BLaER1 treated with 17β-estradiol and CSF1 and Interleukin-3, amounts not matched to agents 10 nM and 100 nM (cell line): ENCODE results near the gene SPACA7.
A peak's percentile ranks its signal among the peaks of the same experiment; 100 is the strongest.

ENCODE experiments used
- H3K27ac ChIP-seq, 11 experiments: shearing (Covaris generic); formaldehyde crosslinking; 2 replicates each; pipeline ENCODE4 v1.8.1; 2022
- H3K27me3 ChIP-seq, 11 experiments: shearing (Covaris generic); formaldehyde crosslinking; 2 replicates each; pipeline ENCODE4 v1.8.1; 2022
- H3K36me3 ChIP-seq, 11 experiments: shearing (Covaris generic); formaldehyde crosslinking; 2 replicates each; pipeline ENCODE4 v1.8.1; 2022
- H3K4me1 ChIP-seq, 10 experiments: shearing (Covaris generic); formaldehyde crosslinking; 2 replicates each; pipeline ENCODE4 v1.8.1; 2022
- H3K4me2 ChIP-seq, 11 experiments: shearing (Covaris generic); formaldehyde crosslinking; 2 replicates each; pipeline ENCODE4 v1.8.1; 2022
- H3K4me3 ChIP-seq, 10 experiments: shearing (Covaris generic); formaldehyde crosslinking; 2 replicates each; pipeline ENCODE4 v1.8.1; 2022
- H3K9ac ChIP-seq, 11 experiments: shearing (Covaris generic); formaldehyde crosslinking; 2 replicates each; pipeline ENCODE4 v1.8.1; 2022
- H3K9me3 ChIP-seq, 11 experiments: shearing (Covaris generic); formaldehyde crosslinking; replicated peaks in 1 of 11; 2 replicates each; pipeline ENCODE4 v1.8.1; 2022
- H4K20me1 ChIP-seq, 11 experiments: shearing (Covaris generic); formaldehyde crosslinking; 2 replicates each; pipeline ENCODE4 v1.8.1; 2022
- Cebpa-rat ChIP-seq, 11 experiments: shearing (Covaris generic); IDR thresholded peaks; 2 replicates each; pipeline ENCODE4 v1.8.1; 2022

SPACA7 gene

GRCh38 chr13:112333756-112334543 lies 42.2 kb upstream of the SPACA7 start:
- no peak overlapping the region for H3K9ac ChIP-seq
- no peak overlapping the region for H3K4me3 ChIP-seq
- no peak overlapping the region for H3K4me2 ChIP-seq
- TF ChIP-seq Cebpa-rat (IDR thresholded peaks at IDR 0.05): no peak
- no peak overlapping the region for H3K27ac ChIP-seq
- peaks cover 6 to 28% (median 19%) of the 10 kb centered on the region in 11 experiments; a peak in 21 of 22 replicates for H3K27me3 ChIP-seq
- no peaks in the 10 kb centered on the region for H3K36me3 ChIP-seq
- no peaks in the 10 kb centered on the region for H4K20me1 ChIP-seq
- H3K9me3 ChIP-seq: peaks cover 13 to 37% (median 24%) of the 10 kb centered on the region in 11 experiments
- H3K4me1 ChIP-seq: no peaks in the 10 kb centered on the region

- Histone ChIP-seq H4K20me1 (no peaks in the 10 kb centered on the region), H3K9ac (no peak overlapping the region), H3K9me3 (peaks cover 13 to 37% (median 24%) of the 10 kb centered on the region in 11 experiments), H3K4me3 (no peak overlapping the region), H3K36me3 (no peaks in the 10 kb centered on the region), H3K27ac (no peak overlapping the region), H3K4me2 (no peak overlapping the region), H3K4me1 (no peaks in the 10 kb centered on the region), H3K27me3 (peaks cover 6 to 28% (median 19%) of the 10 kb centered on the region in 11 experiments; a peak in 21 of 22 replicates)
- TF ChIP-seq Cebpa-rat (IDR thresholded peaks at IDR 0.05): no peak
Measured at GRCh38 chr13:112335135-112335534, 41.0 kb upstream of the SPACA7 start.

- Histone ChIP-seq H3K27me3 (peaks cover 2 to 13% (median 9%) of the 10 kb centered on the region in 11 experiments; a peak in 18 of 22 replicates), H3K36me3 (no peaks in the 10 kb centered on the region), H3K4me1 (peaks cover 0 to 8% (median 4%) of the 10 kb centered on the region in 10 experiments; a peak in 6 of 20 replicates), H3K9me3 (peaks cover 13 to 24% (median 20%) of the 10 kb centered on the region in 11 experiments), H3K4me3 (no peak overlapping the region), H4K20me1 (no peaks in the 10 kb centered on the region; a peak in 1 of 22 replicates), H3K9ac (no peak overlapping the region), H3K4me2 (no peak overlapping the region), H3K27ac (no peak overlapping the region)
- TF ChIP-seq Cebpa-rat (IDR thresholded peaks at IDR 0.05): no peak
Measured at GRCh38 chr13:112341446-112341845, 34.7 kb upstream of the SPACA7 start.

DNA sequence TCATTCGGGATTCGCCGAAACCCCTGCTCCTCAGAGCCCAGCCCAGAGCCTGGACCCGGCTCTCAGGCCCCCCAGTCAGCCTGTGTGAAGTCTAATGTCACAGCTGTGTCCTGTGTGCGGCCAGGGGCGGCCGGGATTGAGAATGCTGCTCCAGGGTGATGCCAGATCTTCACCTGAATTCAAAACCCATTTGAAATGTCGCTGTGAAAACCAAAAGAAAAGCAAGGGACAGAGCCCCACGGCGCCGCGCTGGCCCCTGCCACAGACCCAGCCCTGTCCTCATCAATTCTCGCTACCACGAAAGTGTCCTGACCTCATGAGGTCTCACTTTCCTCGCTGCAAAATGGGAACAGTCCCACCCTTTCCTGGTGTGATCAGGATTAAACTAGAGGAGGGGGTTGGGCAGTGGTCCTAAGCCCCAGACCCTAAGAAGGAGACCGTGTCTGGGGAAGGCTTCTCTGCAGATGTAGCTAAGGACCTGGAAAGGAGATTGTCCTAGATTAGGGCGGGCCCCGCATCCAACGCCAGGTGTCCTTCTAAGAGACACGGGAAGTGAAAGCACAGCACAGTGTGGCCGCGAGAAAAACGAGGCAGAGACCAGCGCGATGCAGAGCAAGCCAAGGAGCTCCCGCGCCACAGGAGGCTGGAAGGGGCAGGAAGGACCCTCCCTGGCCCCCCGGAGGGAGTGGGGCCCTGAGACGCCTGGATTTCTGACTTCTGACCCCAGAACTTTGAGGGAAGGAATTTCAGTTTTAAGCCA lies 34.0 kb upstream of the SPACA7 start:
- Histone ChIP-seq H3K36me3 (no peaks in the 10 kb centered on the region), H3K27me3 (peaks cover 8 to 19% (median 16%) of the 10 kb centered on the region in 11 experiments; a peak in 18 of 22 replicates), H3K4me2 (no peak overlapping the region), H4K20me1 (no peaks in the 10 kb centered on the region; a peak in 1 of 22 replicates), H3K9ac (no peak overlapping the region), H3K4me3 (no peak overlapping the region), H3K27ac (no peak overlapping the region), H3K9me3 (peaks cover 9 to 17% (median 13%) of the 10 kb centered on the region in 11 experiments; a peak in 20 of 22 replicates), H3K4me1 (peaks cover 0 to 10% (median 4%) of the 10 kb centered on the region in 10 experiments; a peak in 6 of 20 replicates)
- TF ChIP-seq Cebpa-rat (IDR thresholded peaks at IDR 0.05): no peak

DNA sequence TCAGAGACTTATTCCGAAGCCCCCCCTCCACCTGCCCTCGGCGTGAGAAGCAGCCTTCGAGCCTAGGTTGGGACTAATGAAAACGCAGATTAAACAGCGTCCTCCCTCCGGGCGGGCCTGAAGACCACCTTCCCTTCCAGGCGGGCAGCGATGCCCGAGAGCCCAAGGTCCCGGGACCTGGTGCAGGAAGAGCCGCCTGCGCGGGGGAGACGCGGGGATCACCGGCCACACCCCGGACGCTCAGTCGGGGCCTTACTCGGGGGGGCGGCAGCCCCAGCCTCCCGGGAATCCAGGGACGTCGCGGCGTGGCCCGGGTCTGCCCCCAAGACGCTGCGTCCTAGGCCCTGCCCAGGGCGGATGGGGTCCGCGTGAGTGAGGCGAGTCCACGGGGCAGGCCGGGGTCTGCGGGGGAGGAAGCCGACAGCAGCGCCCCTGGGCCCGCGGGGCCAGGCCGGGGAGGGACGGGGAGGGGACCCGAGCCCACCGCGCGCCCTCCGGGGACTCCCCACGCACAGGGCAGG lies 33.3 kb upstream of the SPACA7 start:
- Histone ChIP-seq H3K4me2 (no peak overlapping the region), H3K27ac (no peak overlapping the region), H3K9ac (no peak overlapping the region), H3K9me3 (peaks cover 1 to 10% (median 6%) of the 10 kb centered on the region in 11 experiments; a peak in 15 of 22 replicates), H4K20me1 (peaks cover 0 to under 1% (median 0%) of the 10 kb centered on the region in 11 experiments; a peak in 1 of 22 replicates), H3K4me3 (no peak overlapping the region), H3K27me3 (peaks cover 8 to 19% (median 17%) of the 10 kb centered on the region in 11 experiments; a peak in 18 of 22 replicates), H3K36me3 (no peaks in the 10 kb centered on the region), H3K4me1 (peaks cover 0 to 10% (median 4%) of the 10 kb centered on the region in 10 experiments; a peak in 6 of 20 replicates)
- TF ChIP-seq Cebpa-rat (IDR thresholded peaks at IDR 0.05): no peak

DNA sequence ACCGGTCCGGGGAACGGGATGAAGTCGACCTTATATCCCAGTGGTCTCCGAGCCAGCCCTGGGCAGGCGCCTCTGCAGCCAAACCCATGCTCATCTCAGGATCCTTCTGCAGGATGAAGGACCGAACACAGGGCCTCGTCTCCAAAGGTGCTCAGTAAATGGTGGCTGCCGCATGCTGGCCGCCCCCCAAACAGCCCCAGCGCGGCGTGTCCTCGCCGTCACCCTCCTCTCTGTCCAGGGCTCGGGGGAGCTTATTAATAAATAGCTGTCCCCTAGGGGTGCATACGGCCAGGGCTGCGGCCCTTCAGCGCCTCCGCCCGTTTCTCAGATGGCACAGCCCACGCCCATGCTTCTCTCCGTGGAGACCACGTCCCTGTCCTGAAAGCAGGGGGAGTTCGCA lies 32.6 kb upstream of the SPACA7 start:
- H4K20me1 ChIP-seq: peaks cover 0 to 7% (median 0%) of the 10 kb centered on the region in 11 experiments; a peak in 1 of 22 replicates
- no peak overlapping the region for H3K27ac ChIP-seq
- H3K9ac ChIP-seq: no peak overlapping the region
- TF ChIP-seq Cebpa-rat (IDR thresholded peaks at IDR 0.05): no peak
- H3K36me3 ChIP-seq: no peaks in the 10 kb centered on the region
- H3K4me1 ChIP-seq: peaks cover 0 to 10% (median 4%) of the 10 kb centered on the region in 10 experiments; a peak in 6 of 20 replicates
- no peak overlapping the region for H3K4me2 ChIP-seq
- H3K27me3 ChIP-seq: peaks cover 8 to 19% (median 17%) of the 10 kb centered on the region in 11 experiments; a peak in 18 of 22 replicates
- no peak overlapping the region for H3K4me3 ChIP-seq
- peaks cover 0 to 4% (median 0%) of the 10 kb centered on the region in 11 experiments; a peak in 4 of 22 replicates for H3K9me3 ChIP-seq

DNA sequence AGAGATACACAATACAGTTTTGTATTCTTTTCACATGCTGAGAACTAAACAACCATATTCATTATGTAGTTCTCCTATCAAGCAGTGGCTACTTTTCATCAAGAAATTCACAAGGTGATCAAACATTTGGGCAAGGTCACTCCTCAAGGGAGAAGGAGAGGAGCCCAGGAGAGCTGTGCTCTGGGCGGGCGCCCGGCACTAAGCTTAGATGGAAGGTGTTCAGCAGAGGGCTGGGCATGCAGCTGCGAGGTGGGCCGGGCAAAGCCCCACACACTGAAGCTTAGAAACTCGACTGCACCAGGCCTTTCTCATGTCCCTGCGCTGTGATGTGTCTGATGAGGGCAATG lies 30.4 kb upstream of the SPACA7 start:
- Histone ChIP-seq H3K27me3 (peaks cover 8 to 19% (median 17%) of the 10 kb centered on the region in 11 experiments; a peak in 18 of 22 replicates), H4K20me1 (peaks cover 0 to 13% (median 0%) of the 10 kb centered on the region in 11 experiments; a peak in 2 of 22 replicates), H3K9me3 (no peaks in the 10 kb centered on the region), H3K9ac (no peak overlapping the region), H3K27ac (no peak overlapping the region), H3K4me2 (peak overlapping the region in 5 of 11 experiments; percentile 17 to 55 (median 27); a peak in 9 of 22 replicates), H3K4me1 (peaks cover 0 to 10% (median 4%) of the 10 kb centered on the region in 10 experiments; a peak in 6 of 20 replicates), H3K36me3 (no peaks in the 10 kb centered on the region), H3K4me3 (no peak overlapping the region)
- TF ChIP-seq Cebpa-rat (IDR thresholded peaks at IDR 0.05): no peak

GRCh38 chr13:112346173-112346898 lies 29.8 kb upstream of the SPACA7 start:
- no peaks in the 10 kb centered on the region for H3K36me3 ChIP-seq
- TF ChIP-seq Cebpa-rat (IDR thresholded peaks at IDR 0.05): no peak
- peaks cover 8 to 19% (median 17%) of the 10 kb centered on the region in 11 experiments; a peak in 18 of 22 replicates for H3K27me3 ChIP-seq
- no peak overlapping the region for H3K27ac ChIP-seq
- no peak overlapping the region for H3K9ac ChIP-seq
- peak overlapping the region in 5 of 11 experiments; percentile 17 to 55 (median 27); a peak in 9 of 22 replicates for H3K4me2 ChIP-seq
- no peaks in the 10 kb centered on the region for H3K9me3 ChIP-seq
- H3K4me3 ChIP-seq: no peak overlapping the region
- H4K20me1 ChIP-seq: peaks cover 0 to 13% (median 0%) of the 10 kb centered on the region in 11 experiments; a peak in 2 of 22 replicates
- H3K4me1 ChIP-seq: peaks cover 0 to 10% (median 4%) of the 10 kb centered on the region in 10 experiments; a peak in 6 of 20 replicates
